Measurements from ENCODE around the gene TSPAN4. TPM values are rescaled to one million over a fixed set of nuclear protein-coding genes. Genes with fewer than 3 reads are reported as not detected.

Gene TSPAN4
- total and polyA plus RNA-seq, 9 of the 15 experiments (the other 6 are each of a cell fraction or from before 2014, with no cell fraction given): 0.07 to 31.0 (median 15.7) TPM

GRCh38 chr11:798093-798713 is 44.4 kb upstream of the TSPAN4 start, which contains the start of gene SLC25A22 (continued):
- no peak for TF ChIP-seq ZNF318 (IDR thresholded peaks at IDR 0.05; ENCODE audit: borderline replicate concordance in 1 of 2, low read depth in 1 of 2)
- peak; percentile 90 for TF ChIP-seq GATAD2A (IDR thresholded peaks at IDR 0.05)
- no peak for TF ChIP-seq POLR2H (tag; IDR thresholded peaks at IDR 0.05; ENCODE audit: low read depth)
- TF ChIP-seq BHLHE40 (IDR thresholded peaks at IDR 0.05; ENCODE audit: low read length): peak; percentile 20; the same call in 1 of the 2 replicates
- TF ChIP-seq ZNF354B (CRISPR knock-in tag; IDR thresholded peaks at IDR 0.05): no peak
- TF ChIP-seq HOMEZ (CRISPR knock-in tag; IDR thresholded peaks at IDR 0.05): no peak
- no peak for TF ChIP-seq CUX1 (CRISPR knock-in tag; IDR thresholded peaks at IDR 0.05)
- TF ChIP-seq ZNF431 (CRISPR knock-in tag; IDR thresholded peaks at IDR 0.05): no peak
- no peak for TF ChIP-seq NFIC (IDR thresholded peaks at IDR 0.05)
- peak; percentile 14; the same call in 1 of the 2 replicates for TF ChIP-seq ZFX (CRISPR knock-in tag; IDR thresholded peaks at IDR 0.05)
- peak; percentile 64; the same call in 1 of the 2 replicates for TF ChIP-seq CXXC5 (CRISPR knock-in tag; IDR thresholded peaks at IDR 0.05)

Data from K562 (cell line).